NCI-H2081 treated with DMSO at 0.1 percent for 48 hours (cell line): Measurements from ENCODE around the gene KRT28.

ENCODE experiments used
- DNase-seq: peaks from one replicate; lab custom pipeline; 2025; lab: John Stamatoyannopoulos, UW

Gene KRT28, protein sequence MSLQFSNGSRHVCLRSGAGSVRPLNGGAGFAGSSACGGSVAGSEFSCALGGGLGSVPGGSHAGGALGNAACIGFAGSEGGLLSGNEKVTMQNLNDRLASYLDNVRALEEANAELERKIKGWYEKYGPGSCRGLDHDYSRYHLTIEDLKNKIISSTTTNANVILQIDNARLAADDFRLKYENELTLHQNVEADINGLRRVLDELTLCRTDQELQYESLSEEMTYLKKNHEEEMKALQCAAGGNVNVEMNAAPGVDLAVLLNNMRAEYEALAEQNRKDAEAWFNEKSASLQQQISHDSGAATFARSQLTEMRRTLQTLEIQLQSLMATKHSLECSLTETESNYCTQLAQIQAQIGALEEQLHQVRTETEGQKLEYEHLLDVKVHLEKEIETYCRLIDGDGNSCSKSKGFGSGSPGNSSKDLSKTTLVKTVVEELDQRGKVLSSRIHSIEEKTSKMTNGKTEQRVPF

DNA sequence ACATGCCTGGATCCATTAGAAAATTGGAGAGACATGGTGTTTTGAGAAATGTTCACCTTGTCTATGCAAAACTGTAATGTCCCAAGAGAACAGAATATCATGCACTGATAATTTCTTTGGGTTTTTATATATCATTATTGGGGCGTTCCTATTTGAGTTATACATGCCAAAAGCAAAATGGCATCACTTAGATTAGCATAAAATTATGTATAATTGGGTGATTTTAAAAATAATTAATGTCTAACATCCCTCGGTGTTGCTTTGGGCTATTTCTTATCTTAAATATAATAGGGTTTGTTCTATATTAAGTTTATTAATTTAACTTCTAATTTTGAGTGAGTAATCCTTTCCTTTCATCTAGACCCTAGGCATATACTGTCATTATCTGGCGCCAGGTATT lies at the start of gene KRT28:
KRT28 (minus strand) TSS at position 101 of the 400 bp plus-strand sequence; CDS start at position 35, 66 bp downstream.
- no peak for DNase-seq

DNA sequence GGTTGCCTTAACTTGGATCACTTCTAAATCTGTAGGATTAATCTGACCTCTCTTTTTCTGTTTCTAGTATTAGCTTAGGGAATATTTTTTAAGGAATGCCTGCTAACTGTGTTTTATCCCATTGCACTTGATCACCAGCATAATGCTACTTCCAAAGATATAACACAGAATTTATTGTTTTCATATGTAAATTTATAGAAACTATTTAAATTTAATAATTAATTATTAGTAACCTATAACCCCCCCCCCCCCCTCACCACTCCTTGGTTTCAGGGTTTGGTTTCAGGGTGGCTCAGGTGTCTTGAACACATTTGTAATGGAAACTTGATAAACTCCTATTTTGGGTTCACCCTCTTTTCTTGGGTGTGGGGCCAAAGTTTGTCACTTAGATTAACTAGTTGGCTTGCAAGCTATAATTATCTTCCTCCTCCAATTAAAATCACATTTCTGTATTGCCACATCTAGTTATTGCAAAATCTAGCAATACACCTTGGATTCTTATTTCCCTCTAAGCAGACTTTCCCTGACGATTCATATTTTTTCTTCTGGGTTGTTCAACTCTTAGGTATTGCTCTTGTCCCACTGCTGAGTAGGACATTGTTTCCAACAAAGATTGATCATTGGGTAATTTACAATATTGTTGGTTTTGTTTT lies 49.0 kb upstream of the KRT28 start:
- no peak for DNase-seq

DNA sequence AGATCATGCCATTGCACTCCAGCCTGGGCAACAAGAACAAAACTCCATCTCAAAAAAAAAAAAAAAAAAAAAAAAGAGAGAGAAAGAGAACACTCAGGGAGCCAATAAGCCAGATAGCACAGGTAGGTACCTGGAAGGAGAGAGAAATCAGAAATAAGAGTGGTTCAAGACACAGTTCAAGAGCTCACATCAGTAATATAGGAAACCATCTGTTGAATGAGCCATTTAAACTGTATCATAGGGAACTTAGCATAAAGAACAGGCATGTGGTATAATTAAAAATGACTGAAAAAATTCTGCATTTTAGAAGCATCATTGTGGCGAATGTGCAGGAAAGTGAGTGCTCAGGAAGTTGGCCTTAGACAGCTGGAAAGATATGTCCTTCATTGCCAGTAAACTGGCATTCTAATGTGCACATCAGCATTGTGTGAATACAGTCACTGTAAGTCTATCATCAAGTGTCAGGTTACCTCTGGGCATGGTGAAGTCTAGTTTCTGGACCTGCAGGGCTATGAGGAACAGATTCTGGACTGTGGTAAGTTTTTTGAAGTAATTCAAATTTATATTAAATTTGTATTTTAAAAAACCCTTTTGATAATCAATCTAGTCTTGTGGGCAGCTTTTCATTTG lies 46.9 kb upstream of the KRT28 start:
- DNase-seq: no peak

DNA sequence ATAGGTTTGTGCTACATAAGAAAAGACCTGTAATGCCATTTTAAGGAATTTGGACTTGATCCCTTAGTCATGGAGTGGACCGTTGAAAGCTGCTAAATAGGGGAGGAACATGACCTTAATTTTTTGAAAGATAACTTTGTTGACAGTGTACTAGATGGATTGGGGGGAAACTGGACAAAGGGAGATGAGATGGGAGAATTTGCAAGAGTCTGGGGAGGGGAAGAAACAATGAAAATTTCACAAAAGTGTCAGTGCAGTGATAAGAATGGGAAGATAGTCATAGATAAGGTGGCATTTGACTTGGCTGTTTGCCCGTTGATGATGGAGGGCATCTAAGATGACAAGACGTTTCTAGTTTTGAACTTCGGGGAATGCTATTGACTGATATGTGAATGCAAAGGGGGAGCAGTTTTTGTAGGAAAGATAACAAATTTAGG lies 44.9 kb upstream of the KRT28 start:
- no peak for DNase-seq

DNA sequence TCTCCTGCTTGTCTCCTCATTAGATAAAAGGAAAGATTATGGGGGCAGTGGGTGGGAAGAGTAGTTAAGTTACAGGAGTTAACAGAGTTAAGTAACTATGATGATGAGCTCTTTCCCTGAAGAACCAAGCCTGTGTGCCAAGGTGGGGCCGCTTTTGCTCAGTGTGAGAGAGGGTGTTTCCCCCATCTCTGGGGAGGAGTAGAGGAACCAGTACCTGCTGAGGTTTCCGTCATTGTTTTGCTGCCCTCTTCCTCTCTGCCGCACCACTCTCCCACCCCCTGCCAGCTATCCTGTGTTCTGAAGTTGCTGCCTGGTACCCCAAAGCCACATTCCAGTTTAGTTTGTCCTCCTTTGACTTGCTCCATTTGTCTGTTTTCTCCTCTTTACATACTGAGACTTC lies 43.5 kb upstream of the KRT28 start:
- DNase-seq: no peak

DNA sequence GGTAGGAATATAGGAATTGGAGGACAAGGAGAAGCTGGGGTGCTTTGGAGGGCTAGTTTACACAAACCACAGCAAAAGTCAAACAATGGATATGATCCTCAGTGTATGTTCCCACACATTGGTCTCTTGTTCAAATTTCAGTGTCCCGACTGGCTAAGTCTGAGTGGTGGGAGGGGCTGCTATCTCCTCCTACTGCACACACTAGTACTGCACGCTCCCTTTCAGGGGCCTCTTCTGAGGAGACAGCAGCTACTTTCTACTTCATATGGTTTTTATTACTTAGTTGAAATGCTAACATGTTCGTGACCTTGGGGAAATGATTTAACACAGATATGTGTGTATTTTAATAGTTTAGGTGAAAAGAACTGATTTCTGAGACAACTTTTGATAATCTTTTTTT lies 41.5 kb upstream of the KRT28 start:
- no peak for DNase-seq

DNA sequence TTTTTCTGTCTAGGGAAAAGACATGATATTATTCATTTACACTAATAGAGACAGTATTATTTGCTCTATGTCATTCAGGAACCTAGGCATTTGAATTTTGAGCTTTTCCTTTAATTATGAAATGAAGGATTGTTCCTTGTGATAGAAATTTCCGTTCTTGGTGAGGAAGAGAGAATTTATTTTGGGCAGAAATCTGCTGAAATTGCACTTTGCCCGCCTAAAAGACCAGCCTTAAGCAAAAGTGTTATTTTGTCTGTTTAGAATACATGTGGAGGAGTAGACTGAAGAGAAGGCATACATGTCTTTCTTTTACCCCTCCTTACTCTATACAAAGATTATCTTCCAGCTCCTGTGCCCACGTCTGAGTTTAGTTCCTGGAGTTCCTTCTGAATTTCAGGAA lies 39.4 kb upstream of the KRT28 start:
- no peak for DNase-seq

DNA sequence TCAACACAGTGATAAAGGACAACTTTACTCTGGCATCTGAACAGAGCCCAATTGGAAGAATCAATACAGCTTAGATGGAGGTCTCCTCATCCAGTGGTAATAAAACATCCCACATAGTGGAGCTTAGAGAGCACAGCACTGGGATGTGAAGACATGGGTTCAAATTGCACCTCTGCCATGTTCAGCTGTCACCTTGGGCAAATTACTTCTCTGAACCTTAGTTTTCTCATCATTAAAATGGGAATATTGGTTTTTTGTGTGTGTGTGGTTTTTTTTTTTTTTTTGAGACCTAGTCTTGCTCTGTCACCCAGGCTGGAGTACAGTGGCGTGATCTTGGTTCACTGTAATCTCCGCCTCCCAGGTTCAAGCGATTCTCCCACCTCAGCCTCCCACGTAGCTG lies 36.3 kb upstream of the KRT28 start:
- no peak for DNase-seq

DNA sequence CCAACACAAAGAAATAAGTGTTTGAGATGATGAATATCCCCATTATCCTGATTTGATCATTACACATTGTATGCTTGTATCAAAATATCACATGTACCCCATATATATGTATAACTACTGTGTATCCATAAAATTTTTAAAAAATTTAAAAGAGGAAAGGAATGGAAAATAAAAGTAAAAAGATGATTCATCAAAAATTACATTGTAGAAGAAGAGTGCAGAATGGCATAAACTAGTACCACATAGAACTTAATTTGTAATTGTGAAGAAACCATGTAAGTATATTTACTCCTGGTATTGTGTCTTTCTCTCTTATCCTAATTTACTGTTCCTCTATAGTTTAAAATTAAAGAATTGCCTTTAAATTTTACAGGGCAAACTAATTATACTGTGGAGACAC lies 34.1 kb upstream of the KRT28 start:
- no peak for DNase-seq

DNA sequence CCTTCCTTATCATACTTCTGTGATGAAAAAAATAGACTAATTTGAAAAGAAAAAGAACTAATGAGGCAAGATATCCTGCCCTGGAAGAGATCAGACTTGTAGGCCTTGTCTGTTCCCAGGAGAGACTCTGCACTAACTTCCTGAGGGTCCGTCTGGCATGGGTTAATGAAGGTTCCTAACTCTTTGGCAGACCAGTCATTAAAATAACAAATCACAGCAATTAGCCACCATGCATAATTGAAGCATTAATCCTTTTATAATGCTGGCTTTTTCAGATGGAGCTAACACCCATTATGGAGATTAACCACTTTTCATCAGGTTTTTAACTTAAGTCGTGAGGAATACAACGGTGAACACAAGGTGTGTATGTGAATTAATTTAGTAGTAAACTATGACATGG lies 33.1 kb upstream of the KRT28 start:
- no peak for DNase-seq

DNA sequence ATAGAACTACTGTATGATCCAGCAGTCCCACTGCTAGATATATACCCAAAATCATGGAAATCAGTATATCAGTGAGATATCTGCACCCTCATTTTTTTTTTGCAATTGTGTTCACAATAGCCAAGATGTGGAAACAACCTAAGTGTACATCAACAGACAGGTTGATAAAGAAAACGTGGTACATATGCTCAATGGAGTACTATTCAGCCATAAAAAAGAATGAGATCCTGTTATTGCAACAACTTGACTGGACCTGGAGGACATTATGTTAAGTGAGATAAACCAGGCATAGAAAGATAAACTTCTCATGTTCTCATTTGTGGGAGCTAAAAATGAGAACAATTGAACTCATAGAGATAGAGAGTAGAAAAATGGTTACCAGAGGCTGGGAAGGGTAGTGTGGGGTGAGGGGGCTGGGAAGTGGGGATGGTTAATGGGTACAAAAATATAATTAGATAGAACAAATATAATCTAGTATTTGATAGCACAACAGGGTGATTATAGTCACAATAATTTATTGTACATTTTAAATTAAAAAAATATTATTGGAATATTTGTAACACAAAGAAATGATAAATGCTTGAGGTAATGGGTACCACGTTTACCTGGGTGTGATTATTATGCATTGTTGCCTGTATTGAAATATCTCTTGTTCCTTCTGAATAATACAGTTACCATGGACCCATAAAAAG lies 30.5 kb upstream of the KRT28 start:
- no peak for DNase-seq

DNA sequence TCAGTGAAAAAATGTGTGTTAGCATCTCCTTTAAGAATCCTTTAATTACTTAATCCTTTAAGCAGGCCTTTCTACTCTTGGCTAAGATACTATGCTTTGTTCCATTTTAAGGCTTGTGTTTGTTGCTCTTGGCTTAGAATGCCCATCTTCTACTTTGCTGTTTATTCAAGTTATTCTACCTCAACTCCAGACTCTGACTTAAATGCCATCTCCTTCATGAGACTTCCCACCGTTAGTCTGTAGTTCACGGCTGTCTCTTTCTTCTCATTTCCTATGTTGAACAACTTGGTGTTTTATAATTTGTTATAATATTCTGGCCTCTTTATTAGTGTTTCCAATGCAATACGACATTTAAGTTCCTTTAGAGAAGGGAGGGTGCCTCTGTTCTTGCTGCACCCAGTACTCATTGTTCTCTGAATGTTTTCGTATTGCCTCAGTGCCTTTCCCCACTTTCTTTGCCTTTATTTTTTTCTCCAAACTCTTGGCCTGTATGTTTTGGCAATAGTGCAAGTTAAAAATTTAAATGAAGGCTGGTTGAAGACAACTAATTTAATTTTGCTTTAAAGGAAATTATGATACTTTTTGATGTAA lies 28.8 kb upstream of the KRT28 start:
- no peak for DNase-seq

DNA sequence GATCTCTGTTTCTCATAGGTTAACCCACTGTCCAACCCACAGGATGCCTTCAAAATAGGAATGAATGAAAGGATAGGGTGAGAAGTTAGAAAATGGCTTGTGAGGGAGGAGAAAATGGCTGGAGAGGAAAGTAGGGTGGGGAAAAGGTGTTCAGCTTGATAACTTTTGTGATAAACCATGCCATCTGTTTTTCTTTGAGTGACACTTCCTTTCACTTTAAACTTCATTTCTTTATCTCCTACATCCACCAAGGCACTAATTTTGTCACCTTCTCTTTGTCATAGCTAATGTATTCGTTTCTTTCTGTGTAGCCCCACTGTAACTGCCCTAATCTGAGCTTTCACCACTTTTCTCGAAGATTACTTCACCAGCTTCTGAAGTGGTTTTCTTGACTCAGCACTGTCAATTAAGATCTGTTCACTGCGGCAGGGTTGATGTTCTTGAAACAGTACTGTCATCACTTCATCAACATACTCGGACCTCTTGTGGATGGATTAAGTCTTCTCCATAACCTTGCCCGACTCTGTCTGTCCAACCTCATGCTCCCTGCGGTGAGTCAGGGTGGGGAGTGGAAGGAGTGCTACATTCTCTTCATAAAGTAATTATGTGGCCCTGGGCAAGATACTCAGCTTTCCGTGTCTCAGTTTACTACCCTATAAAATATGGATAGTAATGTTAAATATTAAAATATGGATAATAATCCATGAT lies 28.1 kb upstream of the KRT28 start:
- no peak for DNase-seq

DNA sequence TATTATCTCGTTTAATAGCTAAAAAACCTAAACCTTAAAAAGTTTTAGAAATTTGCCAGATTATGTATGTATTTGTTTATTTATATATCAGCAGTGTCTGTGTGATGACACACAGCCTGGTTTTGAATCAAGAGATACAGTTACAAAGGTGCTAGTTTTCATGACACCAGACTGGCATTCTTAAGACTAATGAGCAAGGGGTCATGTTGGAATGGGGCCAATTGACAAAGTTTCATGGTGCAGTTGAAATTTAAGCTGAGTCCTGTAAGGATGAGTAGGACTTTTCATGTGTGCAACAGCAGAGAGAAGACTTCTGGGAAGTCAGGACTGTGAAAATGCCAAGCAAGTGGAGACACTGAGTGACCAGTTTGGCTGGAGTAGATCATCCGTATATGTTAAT lies 25.8 kb upstream of the KRT28 start:
- no peak for DNase-seq

DNA sequence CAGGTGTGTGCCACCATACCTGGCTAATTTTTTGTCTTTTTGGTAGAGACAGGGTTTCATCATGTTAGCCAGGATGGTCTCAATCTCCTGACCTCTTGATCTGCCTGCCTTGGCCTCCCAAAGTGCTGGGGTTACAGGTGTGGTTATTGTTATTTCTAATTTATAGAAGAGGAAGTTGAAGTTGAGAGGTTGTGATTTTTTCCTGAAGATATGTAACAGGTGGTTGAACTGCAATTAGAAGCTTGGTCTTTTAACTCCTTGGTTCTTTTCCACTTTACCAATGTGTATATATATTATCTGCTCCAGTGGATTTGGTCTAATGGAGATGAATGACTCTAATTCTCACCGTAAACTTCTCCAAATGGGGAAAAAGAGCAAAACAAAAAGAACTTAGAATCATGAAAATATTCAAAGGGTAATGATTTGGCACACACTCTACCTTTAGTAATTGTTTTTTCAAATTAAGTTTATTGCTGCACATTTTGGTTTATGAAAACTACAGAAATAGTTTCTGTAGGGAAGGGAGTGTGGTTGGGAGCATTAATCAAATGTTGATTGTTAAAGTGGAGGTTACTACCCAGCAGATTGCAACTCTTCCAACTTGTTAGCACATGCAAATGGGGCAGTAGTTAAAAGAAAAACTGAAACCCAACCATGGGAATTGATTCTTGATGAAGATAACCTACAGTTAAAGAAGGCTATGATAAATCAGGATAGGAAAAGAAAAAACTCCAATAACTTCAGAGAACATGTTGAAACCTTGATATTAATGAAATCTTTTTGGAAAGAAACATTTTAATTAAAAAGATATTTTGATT lies 24.5 kb upstream of the KRT28 start:
- DNase-seq: no peak

DNA sequence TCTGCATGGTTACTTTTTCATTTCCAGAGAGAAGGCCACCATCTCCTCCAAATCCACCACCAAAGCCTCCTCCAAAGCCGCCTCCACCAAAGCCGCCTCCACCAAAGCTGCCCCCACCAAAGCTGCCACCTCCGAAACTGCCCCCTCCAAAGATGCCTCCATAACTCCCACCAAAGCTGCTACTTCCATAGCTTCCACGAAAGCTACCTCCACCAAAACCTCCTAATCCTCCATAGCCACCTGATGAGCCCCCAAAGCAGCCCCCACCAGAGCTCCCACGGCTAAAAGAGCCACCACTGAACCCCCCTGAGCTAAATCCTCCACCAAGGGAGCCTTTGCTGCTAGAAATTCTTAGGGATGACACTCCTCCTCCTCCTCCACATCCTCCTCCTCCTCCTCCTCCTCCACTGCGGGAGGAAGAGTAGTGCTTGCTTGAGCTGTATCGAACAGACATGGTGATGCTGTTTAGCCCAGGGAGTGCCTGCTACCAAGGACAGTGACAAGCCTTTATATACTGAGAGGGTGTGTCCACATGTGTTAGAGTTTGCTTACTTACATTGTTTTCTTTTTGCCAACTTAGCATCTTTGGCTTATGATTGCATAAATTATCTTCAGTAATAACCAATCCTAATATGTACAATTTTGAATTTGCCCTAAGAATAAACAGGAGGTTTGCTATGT lies 22.5 kb upstream of the KRT28 start, which contains the start of gene KRT10:
KRT10 (minus strand) TSS at position 483 of the 681 bp plus-strand sequence; CDS start at position 454, 29 bp downstream.
- DNase-seq: no peak

DNA sequence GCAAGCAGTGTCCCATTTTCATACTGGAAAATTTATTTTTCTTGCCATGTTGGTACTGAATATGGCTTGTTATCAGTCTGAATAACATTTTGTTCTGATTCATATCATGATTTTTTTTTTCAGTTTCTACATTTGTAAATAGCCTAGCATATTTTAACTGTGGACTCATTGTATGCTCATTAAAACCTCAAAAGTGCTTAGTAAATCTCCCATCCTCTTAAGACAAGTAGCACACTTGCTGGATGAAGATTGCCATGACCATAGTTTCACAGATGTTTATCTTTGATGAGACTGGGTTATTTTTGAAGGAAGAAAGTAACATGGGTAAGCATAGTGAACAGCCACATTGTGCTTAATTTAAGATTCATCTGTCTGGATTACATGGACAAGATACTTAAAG lies 21.8 kb upstream of the KRT28 start:
- DNase-seq: no peak

DNA sequence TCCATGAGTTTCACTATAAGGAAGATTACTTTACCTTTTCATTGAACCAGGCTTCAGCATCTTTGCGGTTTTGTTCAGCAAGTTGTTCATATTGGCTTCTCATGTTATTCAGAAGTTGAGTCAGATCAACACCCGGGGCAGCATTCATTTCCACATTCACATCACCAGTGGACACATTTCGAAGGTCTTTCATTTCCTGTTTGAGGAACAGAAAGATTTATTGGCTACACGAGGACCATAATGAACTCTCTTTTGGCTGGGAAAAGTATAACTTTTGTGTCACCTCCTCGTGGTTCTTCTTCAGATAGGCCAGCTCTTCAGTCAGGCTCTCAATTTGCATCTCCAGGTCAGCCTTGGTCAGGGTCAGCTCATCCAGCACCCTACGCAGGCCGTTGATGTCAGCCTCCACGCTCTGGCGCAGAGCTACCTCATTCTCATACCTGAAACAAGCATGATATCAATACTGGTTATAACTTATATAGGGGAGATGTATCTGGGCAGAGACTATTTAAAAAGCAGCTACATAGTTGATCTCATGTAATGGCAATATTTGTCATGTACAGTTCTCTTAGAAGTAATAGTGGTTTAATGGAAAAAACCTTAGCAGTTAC lies 20.6 kb upstream of the KRT28 start:
- DNase-seq: no peak

DNA sequence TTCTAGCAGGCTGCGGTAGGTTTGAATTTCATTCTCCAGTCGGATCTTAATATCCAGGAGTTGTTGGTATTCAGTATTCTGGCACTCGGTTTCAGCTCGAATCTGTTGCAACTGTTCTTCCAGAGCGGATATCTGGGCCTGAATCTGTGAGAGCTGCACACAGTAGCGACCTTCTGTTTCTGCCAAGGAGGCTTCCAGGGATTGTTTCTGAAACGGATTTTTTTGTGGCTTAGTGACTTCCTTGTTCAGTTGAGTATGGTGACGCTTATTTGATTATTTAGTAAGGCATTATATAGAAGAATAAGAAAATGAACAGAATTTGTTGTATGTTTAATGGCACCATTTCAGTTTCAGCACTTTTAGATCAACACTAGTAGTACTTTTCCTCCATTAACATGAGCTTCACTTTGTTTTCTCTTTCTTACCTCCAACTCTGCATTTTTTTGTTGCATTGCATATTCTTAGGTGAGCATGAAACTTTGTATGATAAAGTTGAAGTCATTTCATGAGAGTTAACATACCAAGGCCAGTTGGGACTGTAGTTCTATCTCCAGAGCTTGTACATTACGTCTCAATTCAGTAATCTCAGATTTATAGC lies 19.9 kb upstream of the KRT28 start:
- no peak for DNase-seq
